ENCODE measurements around the gene MAP3K5. TPM values are rescaled to one million over a fixed set of nuclear protein-coding genes. Genes with fewer than 3 reads are reported as not detected.

MAP3K5 gene
- total RNA-seq, 2 donors from 2014 or later, result 65.7 to 98.4 TPM

GRCh38 chr6:136786658-136787057, 5.6 kb downstream of the MAP3K5 start:
- DNase-seq (ENCODE audit: low spot score), result no peak
- no peaks in the 10 kb centered on the region for H3K4me1 ChIP-seq (replicated peaks)
- no peaks in the 10 kb centered on the region for H3K36me3 ChIP-seq
- TF ChIP-seq POLR2AphosphoS5 (IDR thresholded peaks at IDR 0.05) (no peak), POLR2A (IDR thresholded peaks at IDR 0.05) (no peak)
- TF ChIP-seq, protein P1, sequence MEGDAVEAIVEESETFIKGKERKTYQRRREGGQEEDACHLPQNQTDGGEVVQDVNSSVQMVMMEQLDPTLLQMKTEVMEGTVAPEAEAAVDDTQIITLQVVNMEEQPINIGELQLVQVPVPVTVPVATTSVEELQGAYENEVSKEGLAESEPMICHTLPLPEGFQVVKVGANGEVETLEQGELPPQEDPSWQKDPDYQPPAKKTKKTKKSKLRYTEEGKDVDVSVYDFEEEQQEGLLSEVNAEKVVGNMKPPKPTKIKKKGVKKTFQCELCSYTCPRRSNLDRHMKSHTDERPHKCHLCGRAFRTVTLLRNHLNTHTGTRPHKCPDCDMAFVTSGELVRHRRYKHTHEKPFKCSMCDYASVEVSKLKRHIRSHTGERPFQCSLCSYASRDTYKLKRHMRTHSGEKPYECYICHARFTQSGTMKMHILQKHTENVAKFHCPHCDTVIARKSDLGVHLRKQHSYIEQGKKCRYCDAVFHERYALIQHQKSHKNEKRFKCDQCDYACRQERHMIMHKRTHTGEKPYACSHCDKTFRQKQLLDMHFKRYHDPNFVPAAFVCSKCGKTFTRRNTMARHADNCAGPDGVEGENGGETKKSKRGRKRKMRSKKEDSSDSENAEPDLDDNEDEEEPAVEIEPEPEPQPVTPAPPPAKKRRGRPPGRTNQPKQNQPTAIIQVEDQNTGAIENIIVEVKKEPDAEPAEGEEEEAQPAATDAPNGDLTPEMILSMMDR (IDR thresholded peaks at IDR 0.05), result no peak
- no peaks in the 10 kb centered on the region for H3K27me3 ChIP-seq (replicated peaks; ENCODE audit: insufficient read depth)
- H3K9me3 ChIP-seq, result no peaks in the 10 kb centered on the region
- WGBS, result 93% methylated on average over 6 of the region's 6 CpGs
- H3K27ac ChIP-seq, result no peak overlapping the region
- intact Hi-C loops (cut with DNase I), result no loop called here
- no peak overlapping the region for H3K4me3 ChIP-seq

DNA sequence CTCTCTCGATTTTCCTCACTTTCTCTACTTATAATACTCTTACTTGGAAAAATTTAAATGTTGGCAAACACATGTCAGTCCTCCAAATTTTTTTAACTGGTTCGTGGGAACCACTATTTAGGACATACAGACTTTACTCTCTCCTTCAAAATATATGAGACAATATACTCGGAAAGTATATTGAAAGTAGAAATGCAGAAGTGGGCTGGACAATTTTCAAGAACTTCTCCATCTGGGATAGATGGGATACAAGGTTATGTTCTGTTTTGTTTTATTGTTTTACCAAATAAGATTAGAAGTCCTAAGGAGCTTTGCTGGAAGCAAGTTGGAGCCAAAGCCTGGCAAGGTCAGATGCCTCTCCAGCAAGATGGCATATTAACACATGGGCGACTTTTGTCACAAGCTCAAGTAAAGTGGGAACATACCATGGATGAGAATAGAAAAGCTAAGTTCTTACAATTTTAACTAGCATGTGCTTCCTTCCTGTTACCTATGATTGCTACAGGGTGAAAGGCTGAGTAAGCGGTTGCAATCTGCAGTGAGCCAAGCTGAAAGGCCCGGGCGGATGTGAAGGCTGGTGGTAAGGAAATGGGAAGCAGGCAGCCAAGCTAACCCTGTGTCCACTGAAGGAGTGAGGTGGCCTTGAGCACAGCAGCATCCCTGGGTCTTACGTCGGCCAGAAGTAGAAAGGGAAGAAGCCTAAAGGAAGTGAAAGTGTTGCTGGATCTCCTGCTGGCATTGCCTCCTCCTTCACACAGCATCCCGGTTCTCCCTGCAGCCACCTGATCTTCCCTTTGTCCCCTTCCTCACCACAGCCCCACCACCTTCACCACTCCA, 7.1 kb downstream of the MAP3K5 start:
- no peak overlapping the region for H3K4me3 ChIP-seq
- H3K9me3 ChIP-seq, result no peaks in the 10 kb centered on the region
- no peak overlapping the region for H3K27ac ChIP-seq
- TF ChIP-seq POLR2AphosphoS5 (IDR thresholded peaks at IDR 0.05) (no peak), POLR2A (IDR thresholded peaks at IDR 0.05) (no peak)
- TF ChIP-seq, protein P1 (IDR thresholded peaks at IDR 0.05), result no peak
- H3K4me1 ChIP-seq (replicated peaks), result peaks cover 3% of the 10 kb centered on the region
- WGBS, result 84% methylated on average over 10 of the region's 10 CpGs
- intact Hi-C loops (cut with DNase I), result no loop called here
- no peaks in the 10 kb centered on the region for H3K36me3 ChIP-seq
- no peaks in the 10 kb centered on the region for H3K27me3 ChIP-seq (replicated peaks; ENCODE audit: insufficient read depth)
- no peak for DNase-seq (ENCODE audit: low spot score)

DNA sequence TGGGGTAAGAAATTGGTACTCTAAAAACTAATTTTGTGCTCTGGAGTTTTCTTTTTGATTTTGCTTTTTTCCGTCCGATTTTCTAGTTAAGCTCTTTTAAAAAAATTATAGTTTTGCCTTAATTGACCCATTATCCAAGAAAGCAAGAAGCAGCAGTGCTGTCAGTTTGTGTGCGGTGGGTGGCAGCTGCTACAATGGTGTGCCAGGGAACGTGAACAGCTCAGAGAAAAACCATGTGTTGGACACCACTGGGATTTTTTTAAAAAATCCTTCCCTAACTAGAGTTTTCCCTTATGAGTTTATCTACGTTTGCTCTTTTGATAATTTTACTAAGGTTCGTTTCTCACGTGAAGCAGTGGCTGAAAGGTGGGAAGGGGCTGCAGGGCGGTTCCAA, 8.0 kb downstream of the MAP3K5 start:
- DNase-seq (ENCODE audit: low spot score), result no peak
- no peak for TF ChIP-seq POLR2A (IDR thresholded peaks at IDR 0.05)
- TF ChIP-seq, protein P1 (IDR thresholded peaks at IDR 0.05), result no peak
- no peak for TF ChIP-seq POLR2AphosphoS5 (IDR thresholded peaks at IDR 0.05)
- Histone ChIP-seq H3K36me3 (no peaks in the 10 kb centered on the region), H3K9me3 (no peaks in the 10 kb centered on the region), H3K27me3 (replicated peaks; ENCODE audit: insufficient read depth) (no peaks in the 10 kb centered on the region), H3K4me3 (no peak overlapping the region), H3K27ac (no peak overlapping the region), H3K4me1 (replicated peaks) (peaks cover 9% of the 10 kb centered on the region)
- 82% methylated on average over 8 of the region's 8 CpGs for WGBS
- intact Hi-C loops (cut with DNase I), result no loop called here

GRCh38 chr6:136783495-136784270, 8.6 kb downstream of the MAP3K5 start:
- Histone ChIP-seq H3K9me3 (no peaks in the 10 kb centered on the region), H3K27me3 (replicated peaks; ENCODE audit: insufficient read depth) (no peaks in the 10 kb centered on the region), H3K36me3 (no peaks in the 10 kb centered on the region), H3K27ac (no peak overlapping the region), H3K4me3 (no peak overlapping the region), H3K4me1 (replicated peaks) (peaks cover 9% of the 10 kb centered on the region)
- TF ChIP-seq, protein P1 (IDR thresholded peaks at IDR 0.05), result no peak
- no peak for TF ChIP-seq POLR2A (IDR thresholded peaks at IDR 0.05)
- TF ChIP-seq POLR2AphosphoS5 (IDR thresholded peaks at IDR 0.05), result no peak
- 83% methylated on average over 9 of the region's 9 CpGs for WGBS
- no peak for DNase-seq (ENCODE audit: low spot score)
- intact Hi-C loops (cut with DNase I), result no loop called here
